Panc1 (cell line): ENCODE results near the gene GABARAP. TPM values are rescaled to one million over a fixed set of nuclear protein-coding genes. Genes with fewer than 3 reads are reported as not detected.

Experiments used
- ATAC-seq: fragments of 200-7000 bp; cut with Tn5 transposase; 2 replicates; pipeline ENCODE4 v1.9.1; 2020; ENCODE audit warnings: mild to moderate bottlenecking, moderate library complexity
- BruUV-seq: library from RNA; stranded (reverse); fragments of 400-500 nt; replicated peaks from 2 replicates; lab custom pipeline; 2021; lab: Mats Ljungman, UMichigan
- CTCF ChIA-PET: fragments of 300-600 bp; sonication (Branson Sonifier 250); formaldehyde crosslinking; loops from one replicate; lab custom pipeline; 2022; ENCODE audit warnings: antibody characterized with exemption; lab: Charles Lee
- POLR2A ChIA-PET: fragments of 300-600 bp; sonication (Branson Sonifier 250); formaldehyde crosslinking; loops from one replicate; lab custom pipeline; 2022; ENCODE audit warnings: antibody characterized with exemption; lab: Charles Lee
- DNase-seq: peaks from one replicate; pipeline ENCODE4 v3.0.0-alpha.2; 2010; ENCODE audit warnings: low read depth, low spot score
- H3K27ac ChIP-seq: 2 replicates; pipeline ENCODE4 v1.5.1; 2011; ENCODE audit warnings: mild to moderate bottlenecking, low read length, inconsistent platforms
- H3K27me3 ChIP-seq: fragments of 200-500 bp; sonication (Bioruptor generic); 2 replicates; pipeline ENCODE4 v1.6.0; 2014; ENCODE audit warnings: low read length, inconsistent platforms; ENCODE audit not compliant: control insufficient read depth, insufficient read depth
- H3K36me3 ChIP-seq: fragments of 200-500 bp; sonication (Bioruptor generic); 2 replicates; pipeline ENCODE4 v1.5.1; 2014; ENCODE audit warnings: inconsistent platforms, mild to moderate bottlenecking, low read length, moderate library complexity; ENCODE audit not compliant: control insufficient read depth, insufficient read depth
- H3K4me1 ChIP-seq: 2 replicates; pipeline ENCODE4 v1.5.1; 2011; ENCODE audit warnings: inconsistent platforms, mild to moderate bottlenecking, low read length, moderate library complexity; ENCODE audit not compliant: control insufficient read depth, insufficient read depth
- H3K4me3 ChIP-seq, 2 experiments: 2 replicates each; pipeline ENCODE4 v1.5.1; 2011 to 2012; ENCODE audit warnings: low read depth in 2 of 2, low read length in 2 of 2, mild to moderate bottlenecking in 2 of 2, inconsistent platforms in 1 of 2, moderate library complexity in 1 of 2
- H3K9me3 ChIP-seq: fragments of 200-500 bp; sonication (Bioruptor generic); 2 replicates; pipeline ENCODE4 v1.5.1; 2014; ENCODE audit warnings: low read depth, mild to moderate bottlenecking, inconsistent platforms, low read length, moderate library complexity; ENCODE audit not compliant: control insufficient read depth, insufficient read depth
- CTCF ChIP-seq: fragments of 450-650 bp; IDR thresholded peaks from 2 replicates; pipeline ENCODE4 v1.5.1; 2017; ENCODE audit warnings: mild to moderate bottlenecking
- POLR2AphosphoS5 ChIP-seq: IDR thresholded peaks from 2 replicates; pipeline ENCODE4 v1.6.1; 2012; ENCODE audit warnings: mild to moderate bottlenecking, low read depth, low read length, moderate library complexity
- SIN3A ChIP-seq: IDR thresholded peaks from 2 replicates; pipeline ENCODE4 v1.6.1; 2012; ENCODE audit warnings: low read depth, mild to moderate bottlenecking, low read length, moderate library complexity, borderline replicate concordance; ENCODE audit not compliant: insufficient read depth
- TCF7L2 ChIP-seq: IDR thresholded peaks from 2 replicates; pipeline ENCODE4 v1.6.1; 2011; ENCODE audit warnings: mild to moderate bottlenecking, low read depth, low read length, inconsistent platforms
- in situ Hi-C: cut with HindIII; loops from 2 replicates; pipeline ENCODE4 v1.10.0; 2016; ENCODE audit warnings: low sequenced_read_pairs, low pct_unique_long_range_greater_than_20kb
- intact Hi-C: fragments of 100-400 bp; cut with micrococcal nuclease; formaldehyde crosslinking; loops from one replicate; pipeline ENCODE4 v1.10.0; 2022; ENCODE audit not compliant: unreplicated experiment
- total RNA-seq: library from RNA; stranded (reverse); gene quantifications from one replicate; pipeline ENCODE4 v1.2.1, GENCODE V29; 2021; ENCODE audit not compliant: unreplicated experiment
- TF ChIP-seq, protein P1 (sequence below), 2 experiments: IDR thresholded peaks; 2 replicates each; pipeline ENCODE4 v1.6.1; 2011 to 2012; ENCODE audit warnings: low read depth in 2 of 2, control low read depth in 1 of 2, low read length in 1 of 2, mild to moderate bottlenecking in 1 of 2, moderate library complexity in 1 of 2; ENCODE audit not compliant: insufficient read depth in 1 of 2

Gene GABARAP
- total RNA-seq, 1 experiment from 2014 or later: 289 TPM

GRCh38 chr17:7249214-7249613 is 7.0 kb upstream of the GABARAP start:
- Histone ChIP-seq H3K27ac (peak overlapping the region; percentile 14; the same call in 1 of the 2 replicates), H3K27me3 (no peaks in the 10 kb centered on the region), H3K4me1 (peaks cover 16% of the 10 kb centered on the region), H3K36me3 (peaks cover 7% of the 10 kb centered on the region), H3K9me3 (no peaks in the 10 kb centered on the region), H3K4me3 (peak overlapping the region; percentile 18 to 80)
- CTCF ChIA-PET: no interaction called here
- intact Hi-C loops: no loop called here
- TF ChIP-seq TCF7L2 (no peak), SIN3A (no peak), POLR2AphosphoS5 (no peak), CTCF (no peak)
- TF ChIP-seq, protein P1, sequence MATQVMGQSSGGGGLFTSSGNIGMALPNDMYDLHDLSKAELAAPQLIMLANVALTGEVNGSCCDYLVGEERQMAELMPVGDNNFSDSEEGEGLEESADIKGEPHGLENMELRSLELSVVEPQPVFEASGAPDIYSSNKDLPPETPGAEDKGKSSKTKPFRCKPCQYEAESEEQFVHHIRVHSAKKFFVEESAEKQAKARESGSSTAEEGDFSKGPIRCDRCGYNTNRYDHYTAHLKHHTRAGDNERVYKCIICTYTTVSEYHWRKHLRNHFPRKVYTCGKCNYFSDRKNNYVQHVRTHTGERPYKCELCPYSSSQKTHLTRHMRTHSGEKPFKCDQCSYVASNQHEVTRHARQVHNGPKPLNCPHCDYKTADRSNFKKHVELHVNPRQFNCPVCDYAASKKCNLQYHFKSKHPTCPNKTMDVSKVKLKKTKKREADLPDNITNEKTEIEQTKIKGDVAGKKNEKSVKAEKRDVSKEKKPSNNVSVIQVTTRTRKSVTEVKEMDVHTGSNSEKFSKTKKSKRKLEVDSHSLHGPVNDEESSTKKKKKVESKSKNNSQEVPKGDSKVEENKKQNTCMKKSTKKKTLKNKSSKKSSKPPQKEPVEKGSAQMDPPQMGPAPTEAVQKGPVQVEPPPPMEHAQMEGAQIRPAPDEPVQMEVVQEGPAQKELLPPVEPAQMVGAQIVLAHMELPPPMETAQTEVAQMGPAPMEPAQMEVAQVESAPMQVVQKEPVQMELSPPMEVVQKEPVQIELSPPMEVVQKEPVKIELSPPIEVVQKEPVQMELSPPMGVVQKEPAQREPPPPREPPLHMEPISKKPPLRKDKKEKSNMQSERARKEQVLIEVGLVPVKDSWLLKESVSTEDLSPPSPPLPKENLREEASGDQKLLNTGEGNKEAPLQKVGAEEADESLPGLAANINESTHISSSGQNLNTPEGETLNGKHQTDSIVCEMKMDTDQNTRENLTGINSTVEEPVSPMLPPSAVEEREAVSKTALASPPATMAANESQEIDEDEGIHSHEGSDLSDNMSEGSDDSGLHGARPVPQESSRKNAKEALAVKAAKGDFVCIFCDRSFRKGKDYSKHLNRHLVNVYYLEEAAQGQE (IDR thresholded peaks at IDR 0.05; ENCODE audit: insufficient read depth in 1 of 2, low read depth in 2 of 2, low read length in 1 of 2): no peak
- ATAC-seq (no peak), DNase-seq (no peak)
- in situ Hi-C loops: no loop called here
- no TSS peak for BruUV-seq
- POLR2A ChIA-PET: interaction anchor here (0.5 kb wide), 1 partner anchor 18 kb away, joined by 6 read pairs; no protein-coding TSS in a partner anchor

GRCh38 chr17:7248796-7249195 is 6.5 kb upstream of the GABARAP start:
- in situ Hi-C loops: no loop called here
- ChIA-PET CTCF (no interaction called here), POLR2A (no interaction called here)
- BruUV-seq: no TSS peak
- H3K4me3 ChIP-seq: peak overlapping the region in 1 of 2 experiments; percentile 18; a peak in 1 of 4 replicates
- peaks cover 5% of the 10 kb centered on the region for H3K36me3 ChIP-seq
- ATAC-seq: no peak
- peak overlapping the region; percentile 14; the same call in 1 of the 2 replicates for H3K27ac ChIP-seq
- no peak for TF ChIP-seq TCF7L2
- TF ChIP-seq POLR2AphosphoS5: no peak
- no peak for TF ChIP-seq CTCF
- TF ChIP-seq SIN3A: no peak
- TF ChIP-seq, protein P1 (IDR thresholded peaks at IDR 0.05; ENCODE audit: insufficient read depth in 1 of 2, low read depth in 2 of 2, low read length in 1 of 2): no peak
- H3K9me3 ChIP-seq: no peaks in the 10 kb centered on the region
- H3K27me3 ChIP-seq: no peaks in the 10 kb centered on the region
- DNase-seq: no peak
- peaks cover 16% of the 10 kb centered on the region for H3K4me1 ChIP-seq
- intact Hi-C loops: no loop called here
